HepG2 (cell line): Measurements from ENCODE around the gene EYA4. TPM values are rescaled to one million over a fixed set of nuclear protein-coding genes. Genes with fewer than 3 reads are reported as not detected.

Experiments used
- ATAC-seq: fragments of 200-7000 bp; cut with Tn5 transposase; 3 replicates; pipeline ENCODE4 v1.9.1; 2020; ENCODE audit warnings: mild to moderate bottlenecking, moderate library complexity
- BruUV-seq: library from RNA; stranded (reverse); fragments of 400-500 nt; replicated peaks from 2 replicates; lab custom pipeline; 2021; lab: Mats Ljungman, UMichigan
- CTCF ChIA-PET: fragments of 300-600 bp; formaldehyde crosslinking; extraction: SDS; loops from one replicate; lab custom pipeline; 2021; ENCODE audit warnings: low total read pairs, inconsistent platforms, low intra/inter-chr PET ratio; lab: Yijun Ruan, JAX
- POLR2A ChIA-PET: fragments of 350-600 bp; sonication (Branson Sonifier 250); formaldehyde crosslinking; loops from one replicate; lab custom pipeline; 2020; ENCODE audit warnings: antibody characterized with exemption, inconsistent platforms; lab: Yijun Ruan, JAX
- DNase-seq: peaks from one replicate; pipeline ENCODE4 v3.0.0-alpha.2; 2015; ENCODE audit warnings: low spot score
- FAIRE-seq: peaks from 3 replicates; lab custom pipeline; 2011; peaks lifted over from hg19 to GRCh38; lab: Jason Lieb, UNC
- H2AFZ ChIP-seq: one replicate; pipeline ENCODE4 v1.6.1; 2011; ENCODE audit warnings: low read length, inconsistent platforms
- H3K27ac ChIP-seq: fragments of 300-600 bp; 3 replicates; pipeline ENCODE4 v1.8.0; 2011; ENCODE audit warnings: mixed run types, mild to moderate bottlenecking, mixed read lengths, low read length, inconsistent platforms; ENCODE audit not compliant: insufficient read depth; ENCODE audit errors: extremely low read length
- H3K27me3 ChIP-seq, 2 experiments: fragments of 200-600 bp in 1 of 2; 2 replicates in 1 of 2; 3 replicates in 1 of 2; pipeline versions ENCODE4 v1.6.0 to v1.8.0; 2011; ENCODE audit warnings: low read length in 2 of 2, mild to moderate bottlenecking in 2 of 2, moderate library complexity in 2 of 2, inconsistent platforms in 1 of 2; ENCODE audit not compliant: insufficient read depth in 2 of 2, control insufficient read depth in 1 of 2
- H3K36me3 ChIP-seq, 2 experiments: fragments of 200-600 bp in 1 of 2; replicated peaks in 1 of 2; 2 replicates in 1 of 2; 3 replicates in 1 of 2; pipeline versions ENCODE4 v1.5.1 to v1.8.0; 2011; ENCODE audit warnings: low read length in 2 of 2, inconsistent platforms in 1 of 2; ENCODE audit not compliant: insufficient read depth in 2 of 2, control insufficient read depth in 1 of 2
- H3K4me1 ChIP-seq: 2 replicates; pipeline ENCODE4 v1.5.1; 2012; ENCODE audit warnings: low read length, inconsistent platforms; ENCODE audit not compliant: insufficient read depth
- H3K4me2 ChIP-seq: 2 replicates; pipeline ENCODE4 v1.6.0; 2011; ENCODE audit warnings: low read depth, low read length, inconsistent platforms
- H3K4me3 ChIP-seq, 3 experiments: fragments of 200-600 bp in 1 of 3; sonication (generic), shearing (Covaris generic) in 1 of 3; replicated peaks in 1 of 3; 2 replicates each; pipeline ENCODE4 v1.5.1; 2011 to 2016; ENCODE audit warnings: low read length in 3 of 3, inconsistent platforms in 2 of 3, low read depth in 2 of 3, mild to moderate bottlenecking in 2 of 3, control low read depth in 1 of 3, mixed read lengths in 1 of 3; ENCODE audit not compliant: insufficient read depth in 1 of 3
- H3K79me2 ChIP-seq: one replicate; pipeline ENCODE4 v1.6.1; 2011; ENCODE audit warnings: low read length, inconsistent platforms; ENCODE audit not compliant: insufficient read depth
- H3K9ac ChIP-seq: 2 replicates; pipeline ENCODE4 v1.6.0; 2011; ENCODE audit warnings: mild to moderate bottlenecking, low read depth, low read length, inconsistent platforms; ENCODE audit not compliant: insufficient read depth
- H3K9me3 ChIP-seq: 2 replicates; pipeline ENCODE4 v1.5.1; 2012; ENCODE audit warnings: mild to moderate bottlenecking, low read length
- H4K20me1 ChIP-seq: 2 replicates; pipeline ENCODE4 v1.6.0; 2011; ENCODE audit warnings: inconsistent platforms, mild to moderate bottlenecking, low read length, moderate library complexity; ENCODE audit not compliant: insufficient read depth
- MED1 ChIP-seq: sonication (generic); formaldehyde crosslinking; IDR thresholded peaks from 2 replicates; pipeline ENCODE4 v1.4.0; 2020; ENCODE audit warnings: missing genetic modification reagents
- NCOA5 ChIP-seq: sonication (generic); formaldehyde crosslinking; IDR thresholded peaks from 2 replicates; pipeline ENCODE4 v1.4.0; 2020; ENCODE audit warnings: missing genetic modification reagents
- NCOR1 ChIP-seq: fragments of 200-600 bp; sonication (generic); IDR thresholded peaks from 2 replicates; pipeline ENCODE4 v1.7.0; 2017; ENCODE audit warnings: antibody characterized with exemption, low read length, borderline replicate concordance
- RARG ChIP-seq: sonication (generic); formaldehyde crosslinking; IDR thresholded peaks from 2 replicates; pipeline ENCODE4 v1.4.0; 2020; ENCODE audit warnings: low read depth, mild to moderate bottlenecking, missing genetic modification reagents
- ZNF432 ChIP-seq: sonication (generic); formaldehyde crosslinking; IDR thresholded peaks from 2 replicates; pipeline ENCODE4 v1.5.0; 2020; ENCODE audit warnings: missing genetic modification reagents, mild to moderate bottlenecking, borderline replicate concordance
- ZNF777 ChIP-seq: sonication (generic); formaldehyde crosslinking; IDR thresholded peaks from 2 replicates; pipeline ENCODE4 v1.4.0; 2020; ENCODE audit warnings: missing genetic modification reagents
- WGBS: methylation state at CpG from one replicate; pipeline ENCODE4 v1.1.6; 2017; ENCODE audit warnings: low lambda C conversion rate; 5-methylcytosine and 5-hydroxymethylcytosine counted together
- in situ Hi-C: cut with HindIII; loops from 2 replicates; pipeline ENCODE4 v1.10.0; 2017; ENCODE audit warnings: low pct_unique_long_range_greater_than_20kb; ENCODE audit not compliant: extremely low pct_ligation_motif_present
- intact Hi-C: fragments of 100-400 bp; cut with micrococcal nuclease; formaldehyde crosslinking; loops from one replicate; pipeline ENCODE4 v1.10.0; 2022; ENCODE audit not compliant: unreplicated experiment
- polyA plus RNA-seq, 8 experiments: library from polyadenylated mRNA; depleted of rRNA in 3 of 8; stranded (reverse) in 7 of 8; unstranded in 1 of 8; fragments of >200 nt; fragmentation: Illumina TruSeq in 4 of 8; extraction: Trizol in 4 of 8; gene quantifications; 2 replicates each; pipeline versions ENCODE4 v1.2.1 to v1.2.3, GENCODE V29; 2011 to 2016; ENCODE audit warnings: low read depth in 4 of 8, missing spikeins in 1 of 8, mixed read lengths in 1 of 8; ENCODE audit not compliant: insufficient read depth in 1 of 8
- total RNA-seq, 5 experiments: library from RNA; depleted of rRNA; stranded (reverse); fragments of >200 nt; fragmentation: Illumina TruSeq; extraction: Trizol; gene quantifications; 2 replicates each; pipeline ENCODE4 v1.2.3, GENCODE V29; 2016; ENCODE audit warnings: low read depth in 1 of 5
- TF ChIP-seq, protein P1 (sequence below): IDR thresholded peaks from 2 replicates; pipeline ENCODE4 v1.6.1; 2016; ENCODE audit warnings: low read depth
- TF ChIP-seq, protein P2 (sequence below): sonication (generic); formaldehyde crosslinking; IDR thresholded peaks from 2 replicates; pipeline ENCODE4 v1.8.0; 2022; ENCODE audit warnings: mild to moderate bottlenecking, missing genetic modification reagents, moderate library complexity
- TF ChIP-seq, protein P3 (sequence below): sonication (generic); formaldehyde crosslinking; IDR thresholded peaks from 2 replicates; pipeline ENCODE4 v1.5.1; 2020; ENCODE audit warnings: missing genetic modification reagents, mild to moderate bottlenecking, borderline replicate concordance
- TF ChIP-seq, protein P4 (sequence below): sonication (generic); formaldehyde crosslinking; IDR thresholded peaks from 2 replicates; pipeline ENCODE4 v1.5.1; 2020; ENCODE audit warnings: mild to moderate bottlenecking, moderate library complexity, missing genetic modification reagents
- TF ChIP-seq, protein P5 (sequence below): sonication (generic); formaldehyde crosslinking; IDR thresholded peaks from 2 replicates; pipeline ENCODE4 v1.4.0; 2020; ENCODE audit warnings: missing genetic modification reagents, borderline replicate concordance

EYA4 gene
- total and polyA plus RNA-seq, 2 of the 13 experiments (the other 11 are each of a cell fraction or from before 2014, with no cell fraction given): not detected

DNA sequence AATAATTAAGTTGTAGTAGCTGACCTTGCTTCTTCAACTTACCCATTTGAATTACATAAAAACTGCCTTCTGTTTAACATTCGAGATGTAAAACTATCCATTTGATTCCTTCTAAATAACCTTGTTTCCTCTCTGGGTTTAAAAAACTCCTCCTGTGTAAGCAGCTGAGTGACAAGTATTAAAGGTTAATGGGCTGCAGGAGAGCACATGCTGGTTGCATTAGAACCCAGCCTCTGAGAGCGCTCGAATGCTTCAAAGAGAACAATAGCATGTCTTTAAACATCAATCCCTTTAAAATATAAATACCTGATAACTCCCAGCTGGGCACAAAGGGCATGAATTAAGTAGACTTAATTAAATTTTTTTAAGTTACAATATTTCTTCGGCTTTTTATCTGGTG is 215.8 kb downstream of the EYA4 start:
- Histone ChIP-seq H3K36me3 (no peaks in the 10 kb centered on the region), H3K27me3 (no peaks in the 10 kb centered on the region; a peak in 1 of 5 replicates), H3K9ac (no peak overlapping the region), H3K4me1 (no peaks in the 10 kb centered on the region), H3K4me3 (no peak overlapping the region), H3K79me2 (no peaks in the 10 kb centered on the region), H3K4me2 (no peak overlapping the region), H3K9me3 (no peaks in the 10 kb centered on the region), H3K27ac (no peak overlapping the region), H2AFZ (no peak overlapping the region), H4K20me1 (no peaks in the 10 kb centered on the region)
- intact Hi-C loops (no loop called here), in situ Hi-C loops (no loop called here)
- BruUV-seq: no TSS peak
- POLR2A ChIA-PET: no interaction called here
- CTCF ChIA-PET: no interaction called here
- 9% methylated on average over 4 of the region's 4 CpGs for WGBS
- ATAC-seq (no peak), FAIRE-seq (no peak), DNase-seq (no peak)
- TF ChIP-seq MED1 (CRISPR knock-in tag) (no peak), NCOR1 (no peak), ZNF777 (no peak), ZNF432 (CRISPR knock-in tag) (no peak), RARG (CRISPR knock-in tag) (no peak), NCOA5 (CRISPR knock-in tag) (no peak)
- TF ChIP-seq, protein P1, sequence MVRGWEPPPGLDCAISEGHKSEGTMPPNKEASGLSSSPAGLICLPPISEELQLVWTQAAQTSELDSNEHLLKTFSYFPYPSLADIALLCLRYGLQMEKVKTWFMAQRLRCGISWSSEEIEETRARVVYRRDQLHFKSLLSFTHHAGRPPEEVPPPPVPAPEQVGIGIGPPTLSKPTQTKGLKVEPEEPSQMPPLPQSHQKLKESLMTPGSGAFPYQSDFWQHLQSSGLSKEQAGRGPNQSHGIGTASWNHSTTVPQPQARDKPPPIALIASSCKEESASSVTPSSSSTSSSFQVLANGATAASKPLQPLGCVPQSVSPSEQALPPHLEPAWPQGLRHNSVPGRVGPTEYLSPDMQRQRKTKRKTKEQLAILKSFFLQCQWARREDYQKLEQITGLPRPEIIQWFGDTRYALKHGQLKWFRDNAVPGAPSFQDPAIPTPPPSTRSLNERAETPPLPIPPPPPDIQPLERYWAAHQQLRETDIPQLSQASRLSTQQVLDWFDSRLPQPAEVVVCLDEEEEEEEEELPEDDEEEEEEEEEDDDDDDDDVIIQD (CRISPR knock-in tag): no peak
- TF ChIP-seq, protein P2, sequence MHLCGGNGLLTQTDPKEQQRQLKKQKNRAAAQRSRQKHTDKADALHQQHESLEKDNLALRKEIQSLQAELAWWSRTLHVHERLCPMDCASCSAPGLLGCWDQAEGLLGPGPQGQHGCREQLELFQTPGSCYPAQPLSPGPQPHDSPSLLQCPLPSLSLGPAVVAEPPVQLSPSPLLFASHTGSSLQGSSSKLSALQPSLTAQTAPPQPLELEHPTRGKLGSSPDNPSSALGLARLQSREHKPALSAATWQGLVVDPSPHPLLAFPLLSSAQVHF (CRISPR knock-in tag): no peak
- TF ChIP-seq, protein P3, sequence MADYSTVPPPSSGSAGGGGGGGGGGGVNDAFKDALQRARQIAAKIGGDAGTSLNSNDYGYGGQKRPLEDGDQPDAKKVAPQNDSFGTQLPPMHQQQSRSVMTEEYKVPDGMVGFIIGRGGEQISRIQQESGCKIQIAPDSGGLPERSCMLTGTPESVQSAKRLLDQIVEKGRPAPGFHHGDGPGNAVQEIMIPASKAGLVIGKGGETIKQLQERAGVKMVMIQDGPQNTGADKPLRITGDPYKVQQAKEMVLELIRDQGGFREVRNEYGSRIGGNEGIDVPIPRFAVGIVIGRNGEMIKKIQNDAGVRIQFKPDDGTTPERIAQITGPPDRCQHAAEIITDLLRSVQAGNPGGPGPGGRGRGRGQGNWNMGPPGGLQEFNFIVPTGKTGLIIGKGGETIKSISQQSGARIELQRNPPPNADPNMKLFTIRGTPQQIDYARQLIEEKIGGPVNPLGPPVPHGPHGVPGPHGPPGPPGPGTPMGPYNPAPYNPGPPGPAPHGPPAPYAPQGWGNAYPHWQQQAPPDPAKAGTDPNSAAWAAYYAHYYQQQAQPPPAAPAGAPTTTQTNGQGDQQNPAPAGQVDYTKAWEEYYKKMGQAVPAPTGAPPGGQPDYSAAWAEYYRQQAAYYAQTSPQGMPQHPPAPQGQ: no peak
- TF ChIP-seq, protein P4, sequence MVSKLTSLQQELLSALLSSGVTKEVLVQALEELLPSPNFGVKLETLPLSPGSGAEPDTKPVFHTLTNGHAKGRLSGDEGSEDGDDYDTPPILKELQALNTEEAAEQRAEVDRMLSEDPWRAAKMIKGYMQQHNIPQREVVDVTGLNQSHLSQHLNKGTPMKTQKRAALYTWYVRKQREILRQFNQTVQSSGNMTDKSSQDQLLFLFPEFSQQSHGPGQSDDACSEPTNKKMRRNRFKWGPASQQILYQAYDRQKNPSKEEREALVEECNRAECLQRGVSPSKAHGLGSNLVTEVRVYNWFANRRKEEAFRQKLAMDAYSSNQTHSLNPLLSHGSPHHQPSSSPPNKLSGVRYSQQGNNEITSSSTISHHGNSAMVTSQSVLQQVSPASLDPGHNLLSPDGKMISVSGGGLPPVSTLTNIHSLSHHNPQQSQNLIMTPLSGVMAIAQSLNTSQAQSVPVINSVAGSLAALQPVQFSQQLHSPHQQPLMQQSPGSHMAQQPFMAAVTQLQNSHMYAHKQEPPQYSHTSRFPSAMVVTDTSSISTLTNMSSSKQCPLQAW (CRISPR knock-in tag): no peak
- TF ChIP-seq, protein P5, sequence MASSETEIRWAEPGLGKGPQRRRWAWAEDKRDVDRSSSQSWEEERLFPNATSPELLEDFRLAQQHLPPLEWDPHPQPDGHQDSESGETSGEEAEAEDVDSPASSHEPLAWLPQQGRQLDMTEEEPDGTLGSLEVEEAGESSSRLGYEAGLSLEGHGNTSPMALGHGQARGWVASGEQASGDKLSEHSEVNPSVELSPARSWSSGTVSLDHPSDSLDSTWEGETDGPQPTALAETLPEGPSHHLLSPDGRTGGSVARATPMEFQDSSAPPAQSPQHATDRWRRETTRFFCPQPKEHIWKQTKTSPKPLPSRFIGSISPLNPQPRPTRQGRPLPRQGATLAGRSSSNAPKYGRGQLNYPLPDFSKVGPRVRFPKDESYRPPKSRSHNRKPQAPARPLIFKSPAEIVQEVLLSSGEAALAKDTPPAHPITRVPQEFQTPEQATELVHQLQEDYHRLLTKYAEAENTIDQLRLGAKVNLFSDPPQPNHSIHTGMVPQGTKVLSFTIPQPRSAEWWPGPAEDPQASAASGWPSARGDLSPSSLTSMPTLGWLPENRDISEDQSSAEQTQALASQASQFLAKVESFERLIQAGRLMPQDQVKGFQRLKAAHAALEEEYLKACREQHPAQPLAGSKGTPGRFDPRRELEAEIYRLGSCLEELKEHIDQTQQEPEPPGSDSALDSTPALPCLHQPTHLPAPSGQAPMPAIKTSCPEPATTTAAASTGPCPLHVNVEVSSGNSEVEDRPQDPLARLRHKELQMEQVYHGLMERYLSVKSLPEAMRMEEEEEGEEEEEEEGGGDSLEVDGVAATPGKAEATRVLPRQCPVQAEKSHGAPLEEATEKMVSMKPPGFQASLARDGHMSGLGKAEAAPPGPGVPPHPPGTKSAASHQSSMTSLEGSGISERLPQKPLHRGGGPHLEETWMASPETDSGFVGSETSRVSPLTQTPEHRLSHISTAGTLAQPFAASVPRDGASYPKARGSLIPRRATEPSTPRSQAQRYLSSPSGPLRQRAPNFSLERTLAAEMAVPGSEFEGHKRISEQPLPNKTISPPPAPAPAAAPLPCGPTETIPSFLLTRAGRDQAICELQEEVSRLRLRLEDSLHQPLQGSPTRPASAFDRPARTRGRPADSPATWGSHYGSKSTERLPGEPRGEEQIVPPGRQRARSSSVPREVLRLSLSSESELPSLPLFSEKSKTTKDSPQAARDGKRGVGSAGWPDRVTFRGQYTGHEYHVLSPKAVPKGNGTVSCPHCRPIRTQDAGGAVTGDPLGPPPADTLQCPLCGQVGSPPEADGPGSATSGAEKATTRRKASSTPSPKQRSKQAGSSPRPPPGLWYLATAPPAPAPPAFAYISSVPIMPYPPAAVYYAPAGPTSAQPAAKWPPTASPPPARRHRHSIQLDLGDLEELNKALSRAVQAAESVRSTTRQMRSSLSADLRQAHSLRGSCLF: no peak
